HCT116 (cell line): ENCODE results near the gene CMTM6. TPM values are rescaled to one million over a fixed set of nuclear protein-coding genes. Genes with fewer than 3 reads are reported as not detected.
A peak's percentile ranks its signal among the peaks of the same experiment; 100 is the strongest.

Experiments
- ATAC-seq: fragments of 200-7000 bp; cut with Tn5 transposase; 2 replicates; pipeline ENCODE4 v1.9.1; 2020; ENCODE audit warnings: mild to moderate bottlenecking, moderate library complexity
- BruUV-seq: library from RNA; stranded (reverse); fragments of 400-500 nt; replicated peaks from 2 replicates; lab custom pipeline; 2021; lab: Mats Ljungman, UMichigan
- CTCF ChIA-PET: fragments of 300-600 bp; sonication (Branson Sonifier 250); formaldehyde crosslinking; loops from one replicate; lab custom pipeline; 2021; ENCODE audit warnings: antibody characterized with exemption; lab: Charles Lee
- POLR2A ChIA-PET: fragments of 300-600, 350-600 bp; sonication (Branson Sonifier 250); formaldehyde crosslinking; loops from one replicate; lab custom pipeline; 2021; ENCODE audit warnings: antibody characterized with exemption; lab: Charles Lee
- RAD21 ChIA-PET, 2 experiments: fragments of 300-600 bp; sonication (Branson Sonifier 250); formaldehyde crosslinking; loops; one replicate each; lab custom pipeline; 2023; ENCODE audit warnings: low total read pairs in 2 of 2; ENCODE audit not compliant: uncharacterized antibody in 2 of 2, unreplicated experiment in 2 of 2, low non-redundant PET in 1 of 2; lab: Charles Lee
- DNase-seq: peaks from one replicate; pipeline ENCODE4 v3.0.0-alpha.2; 2010; ENCODE audit warnings: low read depth, low spot score
- H2AFZ ChIP-seq: fragments of 200-600 bp; shearing (Covaris generic), sonication (generic); 2 replicates; pipeline ENCODE4 v1.6.1; 2017; ENCODE audit warnings: low read depth, mixed run types, mixed read lengths, antibody characterized with exemption, low read length; ENCODE audit not compliant: poor library complexity, severe bottlenecking
- H3K27ac ChIP-seq: 2 replicates; pipeline ENCODE4 v1.5.1; 2012; ENCODE audit warnings: low read depth, low read length
- H3K27me3 ChIP-seq: fragments of 200-600 bp; sonication (generic); 2 replicates; pipeline ENCODE4 v1.6.1; 2016; ENCODE audit warnings: mixed run types, low read length, mixed read lengths; ENCODE audit not compliant: insufficient read depth
- H3K36me3 ChIP-seq, 2 experiments: fragments of 200-500 bp in 1 of 2; fragments of 200-600 bp in 1 of 2; sonication (Bioruptor generic) in 1 of 2; sonication (generic) in 1 of 2; 2 replicates each; pipeline versions ENCODE4 v1.5.1 to v1.6.1; 2014 to 2016; ENCODE audit warnings: low read length in 2 of 2, inconsistent platforms in 1 of 2, mixed read lengths in 1 of 2, mixed run types in 1 of 2; ENCODE audit not compliant: insufficient read depth in 2 of 2, control insufficient read depth in 1 of 2
- H3K4me1 ChIP-seq, 2 experiments: fragments of 200-600 bp in 1 of 2; sonication (generic) in 1 of 2; 2 replicates each; pipeline versions ENCODE4 v1.5.1 to v1.6.1; 2012 to 2017; ENCODE audit warnings: low read length in 2 of 2, inconsistent platforms in 1 of 2, mild to moderate bottlenecking in 1 of 2, mixed read lengths in 1 of 2, mixed run types in 1 of 2, moderate library complexity in 1 of 2; ENCODE audit not compliant: insufficient read depth in 2 of 2, control insufficient read depth in 1 of 2
- H3K4me2 ChIP-seq: fragments of 200-600 bp; sonication (generic); 2 replicates; pipeline ENCODE4 v1.6.1; 2017; ENCODE audit warnings: mixed run types, low read length, mixed read lengths
- H3K4me3 ChIP-seq, 2 experiments: fragments of 200-600 bp in 1 of 2; sonication (generic) in 1 of 2; replicated peaks in 1 of 2; 2 replicates each; pipeline ENCODE4 v1.5.1; 2011 to 2016; ENCODE audit warnings: low read length in 2 of 2, control low read depth in 1 of 2, low read depth in 1 of 2, mild to moderate bottlenecking in 1 of 2, mixed read lengths in 1 of 2, mixed run types in 1 of 2
- H3K79me2 ChIP-seq: fragments of 200-600 bp; sonication (generic); 2 replicates; pipeline ENCODE4 v1.6.1; 2017; ENCODE audit warnings: mild to moderate bottlenecking, mixed run types, low read length, moderate library complexity, mixed read lengths; ENCODE audit not compliant: insufficient read depth
- H3K9ac ChIP-seq: fragments of 200-600 bp; sonication (generic); 2 replicates; pipeline ENCODE4 v1.6.1; 2016; ENCODE audit warnings: low read length, mixed read lengths
- H3K9me2 ChIP-seq: fragments of 200-600 bp; sonication (generic), shearing (Covaris generic); 2 replicates; pipeline ENCODE4 v1.6.1; 2017; ENCODE audit warnings: mixed run types, mild to moderate bottlenecking, moderate library complexity; ENCODE audit not compliant: insufficient read depth
- H3K9me3 ChIP-seq, 2 experiments: fragments of 200-500 bp in 1 of 2; fragments of 200-600 bp in 1 of 2; sonication (Bioruptor generic) in 1 of 2; sonication (generic) in 1 of 2; 2 replicates each; pipeline ENCODE4 v1.6.1; 2014 to 2017; ENCODE audit warnings: low read length in 2 of 2, mixed read lengths in 2 of 2, inconsistent platforms in 1 of 2, low read depth in 1 of 2, mild to moderate bottlenecking in 1 of 2, mixed run types in 1 of 2, moderate library complexity in 1 of 2; ENCODE audit not compliant: control insufficient read depth in 1 of 2, insufficient read depth in 1 of 2
- H4K20me1 ChIP-seq: fragments of 200-600 bp; sonication (generic), shearing (Covaris generic); 2 replicates; pipeline ENCODE4 v1.6.1; 2017; ENCODE audit warnings: mixed run types, mild to moderate bottlenecking, moderate library complexity; ENCODE audit not compliant: insufficient read depth
- CBX3 ChIP-seq: IDR thresholded peaks from 2 replicates; pipeline ENCODE4 v1.6.1; 2012; ENCODE audit warnings: low read depth
- EZH2phosphoT487 ChIP-seq: fragments of 200-600 bp; IDR thresholded peaks from 2 replicates; pipeline ENCODE4 v1.6.1; 2018; ENCODE audit warnings: antibody characterized with exemption, borderline replicate concordance
- POLR2A ChIP-seq: IDR thresholded peaks from 2 replicates; pipeline ENCODE4 v1.7.0; 2011; ENCODE audit warnings: borderline replicate concordance; ENCODE audit not compliant: insufficient read depth, insufficient read length; ENCODE audit errors: extremely low read depth
- POLR2AphosphoS5 ChIP-seq: IDR thresholded peaks from 2 replicates; pipeline ENCODE4 v1.6.1; 2011; ENCODE audit warnings: mild to moderate bottlenecking, low read depth, low read length, moderate library complexity
- ZNF274 ChIP-seq: fragments of 200-500 bp; sonication (Bioruptor generic); IDR thresholded peaks from 2 replicates; pipeline ENCODE4 v1.6.1; 2014; ENCODE audit warnings: mild to moderate bottlenecking, low read depth, low read length, inconsistent platforms
- intact Hi-C: fragments of 100-400 bp; cut with micrococcal nuclease; formaldehyde crosslinking; loops from 2 replicates; pipeline ENCODE4 v1.10.0; 2022
- total RNA-seq: library from RNA; stranded (reverse); gene quantifications from one replicate; pipeline ENCODE4 v1.2.1, GENCODE V29; 2021; ENCODE audit not compliant: unreplicated experiment
- TF ChIP-seq, protein P1 (sequence below), 3 experiments: fragments of 200-600 bp in 1 of 3; sonication (generic) in 1 of 3; IDR thresholded peaks in 2 of 3; conservative IDR thresholded peaks in 1 of 3; 2 replicates each; pipeline ENCODE4 v1.5.1; 2012 to 2017; ENCODE audit warnings: low read depth in 2 of 3, low read length in 2 of 3, antibody characterized with exemption in 1 of 3, borderline replicate concordance in 1 of 3, control low read depth in 1 of 3, mild to moderate bottlenecking in 1 of 3, mixed read lengths in 1 of 3, mixed run types in 1 of 3, moderate library complexity in 1 of 3; ENCODE audit not compliant: insufficient read depth in 1 of 3
- TF ChIP-seq, protein P2 (sequence below): IDR thresholded peaks from 2 replicates; pipeline ENCODE4 v1.6.1; 2012; ENCODE audit warnings: low read depth
- TF ChIP-seq, protein P3 (sequence below): IDR thresholded peaks from 2 replicates; pipeline ENCODE4 v1.6.1; 2012

The CMTM6 gene
- total RNA-seq, 1 experiment from 2014 or later, result 41.1 TPM

DNA sequence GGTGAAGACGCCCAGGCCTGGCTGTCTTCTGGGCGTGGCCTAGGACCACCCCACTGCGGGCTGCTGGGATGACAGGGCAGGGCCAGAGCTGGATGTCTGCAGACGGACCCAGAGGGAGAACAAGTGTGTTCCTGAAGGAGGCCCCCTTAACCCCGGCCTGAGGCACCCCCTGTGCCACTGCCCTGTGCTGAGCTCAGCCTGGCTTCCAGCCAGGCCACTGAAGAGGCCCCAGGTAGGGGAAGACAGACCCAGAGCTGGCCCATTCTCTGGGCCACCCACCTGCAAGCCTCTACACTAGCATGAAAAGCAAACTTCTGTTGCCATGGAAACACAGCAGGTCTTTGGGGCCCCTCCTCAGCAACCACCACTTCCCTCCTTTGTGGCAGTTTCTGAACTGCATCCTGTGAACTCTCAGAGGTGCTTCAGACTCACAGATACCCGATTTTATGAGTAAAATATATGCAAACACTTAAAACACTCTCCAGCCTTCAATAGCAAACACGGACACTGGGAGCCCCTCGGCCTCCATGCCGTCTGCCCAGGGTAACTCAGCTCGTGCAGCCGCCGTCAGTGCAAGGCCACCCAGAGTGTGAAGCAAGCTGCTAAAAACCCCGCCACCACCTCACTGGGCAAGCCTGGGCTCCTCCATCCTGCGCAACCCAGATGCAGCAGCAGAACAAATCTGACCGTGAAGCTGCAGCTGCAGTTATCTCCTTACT is 42.5 kb downstream of the CMTM6 start:
- RAD21 ChIA-PET, result no interaction called here
- 0 out of 2 replicates have a peak, but pooled peaks have one; percentile 27 for ATAC-seq
- H3K4me2 ChIP-seq, result no peak overlapping the region
- no peaks in the 10 kb centered on the region for H4K20me1 ChIP-seq
- no peaks in the 10 kb centered on the region for H3K4me1 ChIP-seq
- DNase-seq, result no peak
- H3K27ac ChIP-seq, result no peak overlapping the region
- CTCF ChIA-PET, result no interaction called here
- intact Hi-C loops, result no loop called here
- POLR2A ChIA-PET, result interaction anchor here (0.6 kb wide), 1 partner anchor 384 kb away, joined by 3 read pairs; no protein-coding TSS in a partner anchor
- peaks cover 0 to 7% of the 10 kb centered on the region in 2 experiments; a peak in 1 of 4 replicates for H3K36me3 ChIP-seq
- H3K9me2 ChIP-seq, result no peaks in the 10 kb centered on the region
- BruUV-seq, result no TSS peak
- H3K9ac ChIP-seq, result no peak overlapping the region
- H3K9me3 ChIP-seq, result no peaks in the 10 kb centered on the region
- no peak overlapping the region for H3K4me3 ChIP-seq
- TF ChIP-seq, protein P1, sequence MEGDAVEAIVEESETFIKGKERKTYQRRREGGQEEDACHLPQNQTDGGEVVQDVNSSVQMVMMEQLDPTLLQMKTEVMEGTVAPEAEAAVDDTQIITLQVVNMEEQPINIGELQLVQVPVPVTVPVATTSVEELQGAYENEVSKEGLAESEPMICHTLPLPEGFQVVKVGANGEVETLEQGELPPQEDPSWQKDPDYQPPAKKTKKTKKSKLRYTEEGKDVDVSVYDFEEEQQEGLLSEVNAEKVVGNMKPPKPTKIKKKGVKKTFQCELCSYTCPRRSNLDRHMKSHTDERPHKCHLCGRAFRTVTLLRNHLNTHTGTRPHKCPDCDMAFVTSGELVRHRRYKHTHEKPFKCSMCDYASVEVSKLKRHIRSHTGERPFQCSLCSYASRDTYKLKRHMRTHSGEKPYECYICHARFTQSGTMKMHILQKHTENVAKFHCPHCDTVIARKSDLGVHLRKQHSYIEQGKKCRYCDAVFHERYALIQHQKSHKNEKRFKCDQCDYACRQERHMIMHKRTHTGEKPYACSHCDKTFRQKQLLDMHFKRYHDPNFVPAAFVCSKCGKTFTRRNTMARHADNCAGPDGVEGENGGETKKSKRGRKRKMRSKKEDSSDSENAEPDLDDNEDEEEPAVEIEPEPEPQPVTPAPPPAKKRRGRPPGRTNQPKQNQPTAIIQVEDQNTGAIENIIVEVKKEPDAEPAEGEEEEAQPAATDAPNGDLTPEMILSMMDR (IDR thresholded peaks at IDR 0.05 in 2 of 3, conservative IDR thresholded peaks at IDR 0.05 in 1 of 3; ENCODE audit: borderline replicate concordance in 1 of 3, insufficient read depth in 1 of 3, low read depth in 2 of 3, low read length in 2 of 3), result no peak
- 0 out of 2 replicates have a peak, but pooled peaks have one; percentile 5 for TF ChIP-seq POLR2AphosphoS5
- no peaks in the 10 kb centered on the region for H3K27me3 ChIP-seq
- H3K79me2 ChIP-seq, result 0 out of 2 replicates have a peak, but pooled peaks cover 13% of the 10 kb centered on the region
- no peak overlapping the region for H2AFZ ChIP-seq

DNA sequence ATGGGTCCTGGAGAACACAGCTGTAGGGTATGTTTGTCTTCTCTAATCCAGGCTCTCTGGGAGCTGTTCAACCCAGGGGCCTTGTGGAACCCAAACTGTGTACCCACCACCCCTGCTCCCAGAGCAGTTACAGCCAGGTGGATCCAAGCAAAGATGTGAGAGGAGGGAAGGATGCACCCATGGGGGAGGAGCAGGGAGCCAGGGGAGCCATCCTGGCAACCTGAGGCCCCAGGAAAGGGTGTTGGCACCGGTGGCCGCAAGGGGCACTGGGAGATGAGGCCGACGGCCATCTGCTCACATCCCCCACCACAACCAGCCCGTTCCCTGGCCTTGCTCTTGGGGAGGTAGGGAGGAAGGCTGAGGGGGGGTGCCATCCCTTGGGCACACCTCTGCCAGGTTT is 43.2 kb downstream of the CMTM6 start:
- Histone ChIP-seq H3K9me3 (no peaks in the 10 kb centered on the region), H3K27me3 (no peaks in the 10 kb centered on the region), H3K9ac (no peak overlapping the region), H3K27ac (no peak overlapping the region), H3K4me3 (no peak overlapping the region), H3K36me3 (peaks cover 2 to 10% of the 10 kb centered on the region in 2 experiments; a peak in 2 of 4 replicates), H3K79me2 (0 out of 2 replicates have a peak, but pooled peaks cover 16% of the 10 kb centered on the region), H3K4me2 (no peak overlapping the region), H2AFZ (no peak overlapping the region), H4K20me1 (no peaks in the 10 kb centered on the region), H3K4me1 (no peaks in the 10 kb centered on the region), H3K9me2 (no peaks in the 10 kb centered on the region)
- ChIA-PET RAD21 (no interaction called here), POLR2A (no interaction called here), CTCF (no interaction called here)
- intact Hi-C loops, result no loop called here
- ATAC-seq (no peak), DNase-seq (no peak)
- BruUV-seq, result no TSS peak
- TF ChIP-seq EZH2phosphoT487 (no peak), POLR2A (no peak), CBX3 (no peak), ZNF274 (no peak)
- TF ChIP-seq, protein P2, sequence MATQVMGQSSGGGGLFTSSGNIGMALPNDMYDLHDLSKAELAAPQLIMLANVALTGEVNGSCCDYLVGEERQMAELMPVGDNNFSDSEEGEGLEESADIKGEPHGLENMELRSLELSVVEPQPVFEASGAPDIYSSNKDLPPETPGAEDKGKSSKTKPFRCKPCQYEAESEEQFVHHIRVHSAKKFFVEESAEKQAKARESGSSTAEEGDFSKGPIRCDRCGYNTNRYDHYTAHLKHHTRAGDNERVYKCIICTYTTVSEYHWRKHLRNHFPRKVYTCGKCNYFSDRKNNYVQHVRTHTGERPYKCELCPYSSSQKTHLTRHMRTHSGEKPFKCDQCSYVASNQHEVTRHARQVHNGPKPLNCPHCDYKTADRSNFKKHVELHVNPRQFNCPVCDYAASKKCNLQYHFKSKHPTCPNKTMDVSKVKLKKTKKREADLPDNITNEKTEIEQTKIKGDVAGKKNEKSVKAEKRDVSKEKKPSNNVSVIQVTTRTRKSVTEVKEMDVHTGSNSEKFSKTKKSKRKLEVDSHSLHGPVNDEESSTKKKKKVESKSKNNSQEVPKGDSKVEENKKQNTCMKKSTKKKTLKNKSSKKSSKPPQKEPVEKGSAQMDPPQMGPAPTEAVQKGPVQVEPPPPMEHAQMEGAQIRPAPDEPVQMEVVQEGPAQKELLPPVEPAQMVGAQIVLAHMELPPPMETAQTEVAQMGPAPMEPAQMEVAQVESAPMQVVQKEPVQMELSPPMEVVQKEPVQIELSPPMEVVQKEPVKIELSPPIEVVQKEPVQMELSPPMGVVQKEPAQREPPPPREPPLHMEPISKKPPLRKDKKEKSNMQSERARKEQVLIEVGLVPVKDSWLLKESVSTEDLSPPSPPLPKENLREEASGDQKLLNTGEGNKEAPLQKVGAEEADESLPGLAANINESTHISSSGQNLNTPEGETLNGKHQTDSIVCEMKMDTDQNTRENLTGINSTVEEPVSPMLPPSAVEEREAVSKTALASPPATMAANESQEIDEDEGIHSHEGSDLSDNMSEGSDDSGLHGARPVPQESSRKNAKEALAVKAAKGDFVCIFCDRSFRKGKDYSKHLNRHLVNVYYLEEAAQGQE, result no peak
- TF ChIP-seq, protein P3, sequence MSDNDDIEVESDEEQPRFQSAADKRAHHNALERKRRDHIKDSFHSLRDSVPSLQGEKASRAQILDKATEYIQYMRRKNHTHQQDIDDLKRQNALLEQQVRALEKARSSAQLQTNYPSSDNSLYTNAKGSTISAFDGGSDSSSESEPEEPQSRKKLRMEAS, result no peak
- TF ChIP-seq, protein P1 (IDR thresholded peaks at IDR 0.05 in 2 of 3, conservative IDR thresholded peaks at IDR 0.05 in 1 of 3; ENCODE audit: borderline replicate concordance in 1 of 3, insufficient read depth in 1 of 3, low read depth in 2 of 3, low read length in 2 of 3), result no peak
